ENCODE results near the gene MRPL36.

The MRPL36 gene

GRCh38 chr5:1827886-1828397, 28.3 kb upstream of the MRPL36 start:
- no peaks in the 10 kb centered on the region for H3K4me1 ChIP-seq (ENCODE audit: control insufficient read depth, insufficient read depth, low read length)
- H3K27me3 ChIP-seq (ENCODE audit: control insufficient read depth, insufficient read depth, low read length), result peaks cover 11% of the 10 kb centered on the region
- H3K9ac ChIP-seq (ENCODE audit: low read length), result no peak overlapping the region
- no peaks in the 10 kb centered on the region for H3K36me3 ChIP-seq (ENCODE audit: control insufficient read depth, insufficient read depth, low read length)
- no peak overlapping the region for H3K4me3 ChIP-seq (ENCODE audit: low read length)
- no peaks in the 10 kb centered on the region for H3K9me3 ChIP-seq (ENCODE audit: control insufficient read depth, low read length)

- H3K9ac ChIP-seq (ENCODE audit: low read length), result no peak overlapping the region
- no peaks in the 10 kb centered on the region for H3K36me3 ChIP-seq (ENCODE audit: control insufficient read depth, insufficient read depth, low read length)
- H3K4me3 ChIP-seq (ENCODE audit: low read length), result no peak overlapping the region
- H3K27me3 ChIP-seq (ENCODE audit: control insufficient read depth, insufficient read depth, low read length), result peaks cover 9% of the 10 kb centered on the region
- no peaks in the 10 kb centered on the region for H3K4me1 ChIP-seq (ENCODE audit: control insufficient read depth, insufficient read depth, low read length)
- no peaks in the 10 kb centered on the region for H3K9me3 ChIP-seq (ENCODE audit: control insufficient read depth, low read length)
These were observed 27.6 kb upstream of the MRPL36 start for GRCh38 chr5:1827025-1827885.

GRCh38 chr5:1826235-1826980, 26.8 kb upstream of the MRPL36 start:
- Histone ChIP-seq H3K9me3 (ENCODE audit: control insufficient read depth, low read length) (no peaks in the 10 kb centered on the region), H3K9ac (ENCODE audit: low read length) (no peak overlapping the region), H3K36me3 (ENCODE audit: control insufficient read depth, insufficient read depth, low read length) (no peaks in the 10 kb centered on the region), H3K4me3 (ENCODE audit: low read length) (no peak overlapping the region), H3K4me1 (ENCODE audit: control insufficient read depth, insufficient read depth, low read length) (no peaks in the 10 kb centered on the region), H3K27me3 (ENCODE audit: control insufficient read depth, insufficient read depth, low read length) (peaks cover under 1% of the 10 kb centered on the region)

- no peaks in the 10 kb centered on the region for H3K9me3 ChIP-seq (ENCODE audit: control insufficient read depth, low read length)
- no peak overlapping the region for H3K4me3 ChIP-seq (ENCODE audit: low read length)
- no peaks in the 10 kb centered on the region for H3K27me3 ChIP-seq (ENCODE audit: control insufficient read depth, insufficient read depth, low read length)
- H3K9ac ChIP-seq (ENCODE audit: low read length), result no peak overlapping the region
- no peaks in the 10 kb centered on the region for H3K36me3 ChIP-seq (ENCODE audit: control insufficient read depth, insufficient read depth, low read length)
- H3K4me1 ChIP-seq (ENCODE audit: control insufficient read depth, insufficient read depth, low read length), result no peaks in the 10 kb centered on the region
These were observed 25.5 kb upstream of the MRPL36 start for GRCh38 chr5:1824903-1825841.

- no peaks in the 10 kb centered on the region for H3K36me3 ChIP-seq (ENCODE audit: control insufficient read depth, insufficient read depth, low read length)
- no peak overlapping the region for H3K9ac ChIP-seq (ENCODE audit: low read length)
- H3K9me3 ChIP-seq (ENCODE audit: control insufficient read depth, low read length), result no peaks in the 10 kb centered on the region
- H3K4me3 ChIP-seq (ENCODE audit: low read length), result no peak overlapping the region
- no peaks in the 10 kb centered on the region for H3K27me3 ChIP-seq (ENCODE audit: control insufficient read depth, insufficient read depth, low read length)
- H3K4me1 ChIP-seq (ENCODE audit: control insufficient read depth, insufficient read depth, low read length), result no peaks in the 10 kb centered on the region
These were observed 24.6 kb upstream of the MRPL36 start for GRCh38 chr5:1824109-1824821.

- Histone ChIP-seq H3K27me3 (ENCODE audit: control insufficient read depth, insufficient read depth, low read length) (no peaks in the 10 kb centered on the region), H3K9me3 (ENCODE audit: control insufficient read depth, low read length) (no peaks in the 10 kb centered on the region), H3K9ac (ENCODE audit: low read length) (no peak overlapping the region), H3K36me3 (ENCODE audit: control insufficient read depth, insufficient read depth, low read length) (no peaks in the 10 kb centered on the region), H3K4me3 (ENCODE audit: low read length) (no peak overlapping the region), H3K4me1 (ENCODE audit: control insufficient read depth, insufficient read depth, low read length) (no peaks in the 10 kb centered on the region)
These were observed 23.9 kb upstream of the MRPL36 start for GRCh38 chr5:1823381-1824034.

- Histone ChIP-seq H3K9me3 (ENCODE audit: control insufficient read depth, low read length) (no peaks in the 10 kb centered on the region), H3K9ac (ENCODE audit: low read length) (no peak overlapping the region), H3K4me3 (ENCODE audit: low read length) (no peak overlapping the region), H3K4me1 (ENCODE audit: control insufficient read depth, insufficient read depth, low read length) (no peaks in the 10 kb centered on the region), H3K27me3 (ENCODE audit: control insufficient read depth, insufficient read depth, low read length) (no peaks in the 10 kb centered on the region), H3K36me3 (ENCODE audit: control insufficient read depth, insufficient read depth, low read length) (no peaks in the 10 kb centered on the region)
These were observed 22.2 kb upstream of the MRPL36 start for GRCh38 chr5:1821862-1822261.

- H3K27me3 ChIP-seq (ENCODE audit: control insufficient read depth, insufficient read depth, low read length), result no peaks in the 10 kb centered on the region
- H3K4me3 ChIP-seq (ENCODE audit: low read length), result no peak overlapping the region
- H3K9ac ChIP-seq (ENCODE audit: low read length), result no peak overlapping the region
- H3K9me3 ChIP-seq (ENCODE audit: control insufficient read depth, low read length), result no peaks in the 10 kb centered on the region
- peaks cover 3% of the 10 kb centered on the region for H3K36me3 ChIP-seq (ENCODE audit: control insufficient read depth, insufficient read depth, low read length)
- H3K4me1 ChIP-seq (ENCODE audit: control insufficient read depth, insufficient read depth, low read length), result no peaks in the 10 kb centered on the region
These were observed 21.3 kb upstream of the MRPL36 start for GRCh38 chr5:1820926-1821325.

- no peak overlapping the region for H3K9ac ChIP-seq (ENCODE audit: low read length)
- no peak overlapping the region for H3K4me3 ChIP-seq (ENCODE audit: low read length)
- H3K27me3 ChIP-seq (ENCODE audit: control insufficient read depth, insufficient read depth, low read length), result no peaks in the 10 kb centered on the region
- H3K4me1 ChIP-seq (ENCODE audit: control insufficient read depth, insufficient read depth, low read length), result no peaks in the 10 kb centered on the region
- peaks cover 6% of the 10 kb centered on the region for H3K36me3 ChIP-seq (ENCODE audit: control insufficient read depth, insufficient read depth, low read length)
- H3K9me3 ChIP-seq (ENCODE audit: control insufficient read depth, low read length), result no peaks in the 10 kb centered on the region
These were observed 20.7 kb upstream of the MRPL36 start for GRCh38 chr5:1820381-1820780.

GRCh38 chr5:1819458-1819857, 19.8 kb upstream of the MRPL36 start:
- no peaks in the 10 kb centered on the region for H3K27me3 ChIP-seq (ENCODE audit: control insufficient read depth, insufficient read depth, low read length)
- H3K36me3 ChIP-seq (ENCODE audit: control insufficient read depth, insufficient read depth, low read length), result peaks cover 6% of the 10 kb centered on the region
- H3K9me3 ChIP-seq (ENCODE audit: control insufficient read depth, low read length), result no peaks in the 10 kb centered on the region
- no peak overlapping the region for H3K4me3 ChIP-seq (ENCODE audit: low read length)
- no peak overlapping the region for H3K9ac ChIP-seq (ENCODE audit: low read length)
- no peaks in the 10 kb centered on the region for H3K4me1 ChIP-seq (ENCODE audit: control insufficient read depth, insufficient read depth, low read length)

GRCh38 chr5:1818784-1819183, 19.1 kb upstream of the MRPL36 start:
- H3K36me3 ChIP-seq (ENCODE audit: control insufficient read depth, insufficient read depth, low read length), result peaks cover 10% of the 10 kb centered on the region
- H3K4me3 ChIP-seq (ENCODE audit: low read length), result no peak overlapping the region
- H3K9me3 ChIP-seq (ENCODE audit: control insufficient read depth, low read length), result no peaks in the 10 kb centered on the region
- H3K27me3 ChIP-seq (ENCODE audit: control insufficient read depth, insufficient read depth, low read length), result no peaks in the 10 kb centered on the region
- H3K9ac ChIP-seq (ENCODE audit: low read length), result no peak overlapping the region
- no peaks in the 10 kb centered on the region for H3K4me1 ChIP-seq (ENCODE audit: control insufficient read depth, insufficient read depth, low read length)
